ENCODE data around the gene NFATC1.

The NFATC1 gene

GRCh38 chr18:79402209-79402576 lies 6.5 kb downstream of the NFATC1 start:
- Histone ChIP-seq H3K9ac (ENCODE audit: low read depth, low read length) (no peak overlapping the region), H3K36me3 (ENCODE audit: insufficient read depth, low read length) (no peaks in the 10 kb centered on the region), H3K4me1 (ENCODE audit: insufficient read depth, low read length) (peaks cover 3% of the 10 kb centered on the region; the same call in 1 of the 2 replicates), H3K9me3 (ENCODE audit: control insufficient read depth, insufficient read depth, low read length) (no peaks in the 10 kb centered on the region)

DNA sequence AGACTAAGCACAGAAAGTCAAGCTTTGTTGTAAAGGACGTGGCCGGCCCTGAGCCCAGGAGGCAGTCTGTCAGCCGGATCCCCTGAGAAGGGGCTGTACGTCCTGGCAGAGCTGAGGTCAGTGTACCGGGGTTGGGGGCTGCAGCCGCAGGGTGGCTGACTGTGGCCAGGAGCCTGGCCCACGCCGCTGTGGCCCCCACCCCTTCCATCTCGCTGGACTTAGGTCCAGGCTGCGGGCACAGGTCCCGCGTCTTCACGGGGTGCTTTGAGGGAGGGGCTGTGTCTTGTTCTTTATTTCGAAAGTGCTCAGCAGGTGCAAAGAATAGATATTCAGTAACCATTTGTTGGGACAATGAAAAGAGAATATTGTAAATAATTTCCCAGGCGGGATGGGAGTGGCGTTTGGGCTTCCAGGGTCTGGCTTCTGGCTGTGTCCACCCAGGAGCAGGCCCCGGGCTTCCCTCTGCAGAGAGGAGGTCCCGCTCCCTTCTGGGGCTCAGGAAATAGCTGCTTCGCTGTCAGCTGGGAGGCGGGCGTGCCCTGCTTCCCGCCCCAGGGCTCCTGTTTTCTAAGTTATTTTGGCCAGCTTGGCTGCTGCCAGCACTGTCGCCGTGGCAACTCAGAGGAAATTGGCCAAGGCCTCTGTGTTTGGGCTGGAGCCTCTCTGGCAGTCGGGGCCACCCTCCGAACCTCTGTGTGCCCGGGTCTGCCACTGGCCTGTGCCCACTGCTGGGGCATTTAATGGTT lies 7.4 kb downstream of the NFATC1 start:
- H3K4me1 ChIP-seq (ENCODE audit: insufficient read depth, low read length) = peaks cover 3% of the 10 kb centered on the region; the same call in 1 of the 2 replicates
- H3K9ac ChIP-seq (ENCODE audit: low read depth, low read length) = no peak overlapping the region
- no peaks in the 10 kb centered on the region for H3K9me3 ChIP-seq (ENCODE audit: control insufficient read depth, insufficient read depth, low read length)
- no peaks in the 10 kb centered on the region for H3K36me3 ChIP-seq (ENCODE audit: insufficient read depth, low read length)

- Histone ChIP-seq H3K9me3 (ENCODE audit: control insufficient read depth, insufficient read depth, low read length) (no peaks in the 10 kb centered on the region), H3K4me1 (ENCODE audit: insufficient read depth, low read length) (peaks cover 3% of the 10 kb centered on the region; the same call in 1 of the 2 replicates)
These were observed 8.2 kb downstream of the NFATC1 start for GRCh38 chr18:79403723-79404566.

DNA sequence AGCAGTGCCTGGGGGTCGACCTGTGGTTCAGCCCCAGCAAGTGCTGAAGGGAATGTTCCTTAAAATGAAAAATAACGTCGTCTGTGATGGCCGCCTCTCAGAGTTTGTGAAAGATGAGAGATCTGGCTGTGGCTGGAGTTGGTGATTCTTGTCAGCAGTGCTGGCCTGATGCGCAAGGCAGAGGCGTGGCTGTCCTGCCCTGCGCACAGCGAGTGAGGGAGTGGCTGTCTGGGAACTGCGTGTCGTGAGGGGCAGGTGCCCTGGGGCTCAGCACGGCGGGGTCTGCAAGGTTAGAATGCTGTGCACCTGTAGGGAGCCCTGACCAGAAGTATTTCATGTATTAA lies 8.8 kb downstream of the NFATC1 start:
- no peak overlapping the region for H3K9ac ChIP-seq (ENCODE audit: low read depth, low read length)
- H3K4me1 ChIP-seq (ENCODE audit: insufficient read depth, low read length) = peaks cover 3% of the 10 kb centered on the region; the same call in 1 of the 2 replicates
- no peaks in the 10 kb centered on the region for H3K9me3 ChIP-seq (ENCODE audit: control insufficient read depth, insufficient read depth, low read length)
- no peaks in the 10 kb centered on the region for H3K36me3 ChIP-seq (ENCODE audit: insufficient read depth, low read length)

More at GRCh38 chr18:79403723-79404566, 8.2 kb downstream of the NFATC1 start:
- H3K9ac ChIP-seq (ENCODE audit: low read depth, low read length) = no peak overlapping the region
- no peaks in the 10 kb centered on the region for H3K36me3 ChIP-seq (ENCODE audit: insufficient read depth, low read length)

- Histone ChIP-seq H3K4me1 (ENCODE audit: insufficient read depth, low read length) (peaks cover 3% of the 10 kb centered on the region; the same call in 1 of the 2 replicates), H3K9ac (ENCODE audit: low read depth, low read length) (no peak overlapping the region), H3K36me3 (ENCODE audit: insufficient read depth, low read length) (no peaks in the 10 kb centered on the region), H3K9me3 (ENCODE audit: control insufficient read depth, insufficient read depth, low read length) (no peaks in the 10 kb centered on the region)
These were observed 9.5 kb downstream of the NFATC1 start for GRCh38 chr18:79405019-79405780.

DNA sequence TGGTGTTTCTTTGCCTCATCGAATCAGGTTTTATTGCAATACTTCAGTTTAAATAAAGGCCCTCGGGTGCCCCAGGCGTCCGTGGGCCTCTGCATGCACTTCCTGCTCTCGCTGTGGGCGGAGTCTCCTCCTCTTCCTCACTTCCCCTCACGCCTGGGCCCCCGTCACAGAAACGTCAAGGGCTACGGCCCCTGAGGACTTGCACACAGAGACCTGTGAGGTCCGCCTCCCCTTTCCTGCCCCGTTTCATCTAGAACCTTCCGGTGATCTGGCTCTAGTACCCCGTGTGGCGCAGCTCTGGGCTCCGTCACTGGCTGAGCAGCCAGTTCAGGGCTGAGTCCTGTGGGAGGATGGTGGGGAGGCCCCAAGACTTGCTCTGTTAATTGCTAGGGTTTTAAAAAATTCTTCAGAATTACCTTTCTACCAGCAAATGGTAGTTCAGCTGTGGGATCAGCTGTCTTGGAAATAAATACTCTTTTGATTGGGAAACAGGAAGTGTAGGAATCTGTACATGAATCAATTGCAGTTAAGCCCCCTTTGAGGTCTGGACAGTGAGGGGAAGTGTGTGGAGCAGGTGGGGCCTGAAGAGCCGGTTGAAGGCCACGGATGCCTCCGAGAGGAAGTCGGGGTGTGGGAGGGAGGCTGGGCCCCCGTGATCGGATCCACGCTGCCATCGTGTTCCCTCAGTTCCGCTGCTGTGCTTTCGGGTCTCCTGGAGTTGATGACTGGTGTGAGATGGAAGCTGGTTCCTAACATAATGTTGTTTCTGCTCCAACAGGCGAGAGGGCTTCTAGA lies 10.2 kb downstream of the NFATC1 start:
- H3K9me3 ChIP-seq (ENCODE audit: control insufficient read depth, insufficient read depth, low read length) = no peaks in the 10 kb centered on the region
- peaks cover 3% of the 10 kb centered on the region; the same call in 1 of the 2 replicates for H3K4me1 ChIP-seq (ENCODE audit: insufficient read depth, low read length)
- no peak overlapping the region for H3K9ac ChIP-seq (ENCODE audit: low read depth, low read length)
- H3K36me3 ChIP-seq (ENCODE audit: insufficient read depth, low read length) = no peaks in the 10 kb centered on the region

DNA sequence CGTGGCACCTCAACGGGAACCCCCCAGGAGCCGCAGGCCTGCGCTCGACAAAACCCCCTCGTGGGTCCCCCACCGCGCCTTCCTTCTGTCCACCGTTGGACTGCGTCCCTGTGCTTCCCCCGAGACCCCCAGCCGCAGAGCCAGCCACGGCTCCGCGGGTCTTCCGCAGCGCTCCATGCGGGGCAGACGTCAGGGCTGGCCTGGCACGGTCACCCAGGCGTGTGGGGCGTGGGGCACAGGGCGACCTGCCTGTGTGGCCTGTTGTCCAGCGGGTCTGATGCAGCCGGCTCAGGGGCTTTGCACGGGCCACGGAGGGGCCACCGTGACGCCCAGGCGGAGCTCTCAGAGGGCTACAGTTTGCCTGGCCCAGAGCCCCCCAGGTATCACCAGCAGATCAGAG lies 11.0 kb downstream of the NFATC1 start:
- Histone ChIP-seq H3K4me1 (ENCODE audit: insufficient read depth, low read length) (peaks cover 3% of the 10 kb centered on the region; the same call in 1 of the 2 replicates), H3K36me3 (ENCODE audit: insufficient read depth, low read length) (no peaks in the 10 kb centered on the region), H3K9me3 (ENCODE audit: control insufficient read depth, insufficient read depth, low read length) (no peaks in the 10 kb centered on the region), H3K9ac (ENCODE audit: low read depth, low read length) (no peak overlapping the region)

GRCh38 chr18:79409313-79409712 lies 13.6 kb downstream of the NFATC1 start:
- H3K4me1 ChIP-seq (ENCODE audit: insufficient read depth, low read length) = peaks cover 3% of the 10 kb centered on the region; the same call in 1 of the 2 replicates
- H3K36me3 ChIP-seq (ENCODE audit: insufficient read depth, low read length) = no peaks in the 10 kb centered on the region
- H3K9me3 ChIP-seq (ENCODE audit: control insufficient read depth, insufficient read depth, low read length) = no peaks in the 10 kb centered on the region
- no peak overlapping the region for H3K9ac ChIP-seq (ENCODE audit: low read depth, low read length)

DNA sequence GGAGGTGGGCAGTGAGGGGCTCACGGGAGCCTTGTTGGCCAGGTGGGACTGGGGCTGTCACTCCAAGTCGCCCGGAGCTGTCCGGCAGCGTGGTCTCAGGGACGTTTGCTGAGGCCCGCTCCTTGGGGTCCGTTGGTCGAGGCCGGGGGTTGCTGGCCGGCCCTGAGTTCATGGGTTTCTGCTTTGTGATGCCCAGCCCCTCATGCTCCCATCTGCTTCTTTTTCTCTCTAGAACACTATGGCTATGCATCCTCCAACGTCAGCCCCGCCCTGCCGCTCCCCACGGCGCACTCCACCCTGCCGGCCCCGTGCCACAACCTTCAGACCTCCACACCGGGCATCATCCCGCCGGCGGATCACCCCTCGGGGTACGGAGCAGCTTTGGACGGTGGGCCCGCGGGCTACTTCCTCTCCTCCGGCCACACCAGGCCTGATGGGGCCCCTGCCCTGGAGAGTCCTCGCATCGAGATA lies 14.5 kb downstream of the NFATC1 start:
- no peaks in the 10 kb centered on the region for H3K9me3 ChIP-seq (ENCODE audit: control insufficient read depth, insufficient read depth, low read length)
- H3K36me3 ChIP-seq (ENCODE audit: insufficient read depth, low read length) = no peaks in the 10 kb centered on the region
- H3K4me1 ChIP-seq (ENCODE audit: insufficient read depth, low read length) = peaks cover 3% of the 10 kb centered on the region; the same call in 1 of the 2 replicates
- no peak overlapping the region for H3K9ac ChIP-seq (ENCODE audit: low read depth, low read length)

DNA sequence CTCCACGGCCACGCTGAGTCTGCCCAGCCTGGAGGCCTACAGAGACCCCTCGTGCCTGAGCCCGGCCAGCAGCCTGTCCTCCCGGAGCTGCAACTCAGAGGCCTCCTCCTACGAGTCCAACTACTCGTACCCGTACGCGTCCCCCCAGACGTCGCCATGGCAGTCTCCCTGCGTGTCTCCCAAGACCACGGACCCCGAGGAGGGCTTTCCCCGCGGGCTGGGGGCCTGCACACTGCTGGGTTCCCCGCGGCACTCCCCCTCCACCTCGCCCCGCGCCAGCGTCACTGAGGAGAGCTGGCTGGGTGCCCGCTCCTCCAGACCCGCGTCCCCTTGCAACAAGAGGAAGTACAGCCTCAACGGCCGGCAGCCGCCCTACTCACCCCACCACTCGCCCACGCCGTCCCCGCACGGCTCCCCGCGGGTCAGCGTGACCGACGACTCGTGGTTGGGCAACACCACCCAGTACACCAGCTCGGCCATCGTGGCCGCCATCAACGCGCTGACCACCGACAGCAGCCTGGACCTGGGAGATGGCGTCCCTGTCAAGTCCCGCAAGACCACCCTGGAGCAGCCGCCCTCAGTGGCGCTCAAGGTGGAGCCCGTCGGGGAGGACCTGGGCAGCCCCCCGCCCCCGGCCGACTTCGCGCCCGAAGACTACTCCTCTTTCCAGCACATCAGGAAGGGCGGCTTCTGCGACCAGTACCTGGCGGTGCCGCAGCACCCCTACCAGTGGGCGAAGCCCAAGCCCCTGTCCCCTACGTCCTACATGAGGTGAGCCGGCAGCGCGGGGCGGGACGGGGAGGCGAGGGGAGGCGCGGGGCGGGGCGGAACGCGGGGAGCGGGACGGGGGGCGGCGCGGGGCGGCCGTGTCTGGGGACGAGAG lies 15.2 kb downstream of the NFATC1 start:
- no peaks in the 10 kb centered on the region; the same call in 1 of the 2 replicates for H3K4me1 ChIP-seq (ENCODE audit: insufficient read depth, low read length)
- H3K9me3 ChIP-seq (ENCODE audit: control insufficient read depth, insufficient read depth, low read length) = no peaks in the 10 kb centered on the region
- no peak overlapping the region for H3K9ac ChIP-seq (ENCODE audit: low read depth, low read length)
- no peaks in the 10 kb centered on the region for H3K36me3 ChIP-seq (ENCODE audit: insufficient read depth, low read length)

DNA sequence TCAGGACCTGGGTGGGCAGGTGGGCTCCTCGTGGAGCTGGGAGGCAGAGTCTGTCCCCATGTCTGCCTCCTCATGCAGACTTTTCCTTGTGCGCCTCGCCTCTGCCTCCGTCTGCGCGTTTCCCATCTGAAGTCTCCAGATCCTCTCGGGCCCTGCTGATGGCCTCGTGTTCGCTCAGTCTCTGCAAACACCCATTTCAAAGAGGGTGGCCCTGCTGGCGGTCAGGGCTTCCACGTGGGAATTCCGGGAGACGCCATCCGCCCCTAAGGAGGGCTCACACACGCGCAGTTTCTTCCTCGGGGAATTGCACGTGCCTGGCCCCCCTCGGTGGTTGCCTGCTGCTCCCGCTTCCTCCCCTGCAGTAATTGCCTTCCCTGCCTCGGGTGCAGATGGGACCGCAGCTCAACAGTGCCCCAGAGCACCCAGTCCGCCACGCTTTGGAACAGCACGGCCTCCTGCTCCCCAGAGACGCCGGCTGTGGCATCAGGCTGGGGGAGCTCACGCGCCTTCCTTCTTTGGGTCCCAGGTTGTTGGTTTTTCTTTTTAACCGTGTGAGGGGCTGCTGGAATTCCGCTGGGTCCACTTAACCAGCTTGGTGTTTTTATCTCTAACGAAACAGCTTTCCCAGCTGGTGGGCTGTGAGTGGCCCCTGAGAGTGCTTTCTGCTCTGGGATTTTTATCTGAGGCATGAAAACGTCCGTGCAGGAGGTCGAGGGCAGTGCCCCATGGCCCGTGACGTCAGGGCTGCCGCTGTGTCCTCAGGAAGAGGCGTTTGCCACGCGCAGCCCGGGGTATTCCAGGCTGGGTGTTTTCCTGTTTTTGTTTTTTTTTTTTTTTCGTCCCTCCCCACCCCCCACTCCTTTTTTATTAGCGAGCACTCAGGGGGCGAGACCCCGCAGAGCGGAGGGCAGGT lies 16.1 kb downstream of the NFATC1 start:
- no peaks in the 10 kb centered on the region for H3K9me3 ChIP-seq (ENCODE audit: control insufficient read depth, insufficient read depth, low read length)
- no peak overlapping the region for H3K9ac ChIP-seq (ENCODE audit: low read depth, low read length)
- H3K36me3 ChIP-seq (ENCODE audit: insufficient read depth, low read length) = no peaks in the 10 kb centered on the region
- H3K4me1 ChIP-seq (ENCODE audit: insufficient read depth, low read length) = no peaks in the 10 kb centered on the region; the same call in 1 of the 2 replicates

- no peaks in the 10 kb centered on the region for H3K9me3 ChIP-seq (ENCODE audit: control insufficient read depth, insufficient read depth, low read length)
These were observed 17.3 kb downstream of the NFATC1 start for GRCh38 chr18:79413025-79413424.

More at GRCh38 chr18:79413025-79413424, 17.3 kb downstream of the NFATC1 start:
- no peaks in the 10 kb centered on the region for H3K36me3 ChIP-seq (ENCODE audit: insufficient read depth, low read length)
- no peaks in the 10 kb centered on the region; the same call in 1 of the 2 replicates for H3K4me1 ChIP-seq (ENCODE audit: insufficient read depth, low read length)
- no peak overlapping the region for H3K9ac ChIP-seq (ENCODE audit: low read depth, low read length)

All from ES-I3 (cell line).